Activated CD4-positive, CD25-positive, alpha-beta regulatory T cell treated with anti-CD3 and anti-CD28 coated beads, Interleukin-2, amount 50 U/mL, for 72 hours (primary cell): ENCODE results near the gene HIVEP2.

ENCODE experiments used
- DNase-seq: peaks from one replicate; pipeline ENCODE4 v3.0.0; 2021

The HIVEP2 gene

GRCh38 chr6:142838821-142839685, 105.9 kb downstream of the HIVEP2 start:
- DNase-seq: no peak

DNA sequence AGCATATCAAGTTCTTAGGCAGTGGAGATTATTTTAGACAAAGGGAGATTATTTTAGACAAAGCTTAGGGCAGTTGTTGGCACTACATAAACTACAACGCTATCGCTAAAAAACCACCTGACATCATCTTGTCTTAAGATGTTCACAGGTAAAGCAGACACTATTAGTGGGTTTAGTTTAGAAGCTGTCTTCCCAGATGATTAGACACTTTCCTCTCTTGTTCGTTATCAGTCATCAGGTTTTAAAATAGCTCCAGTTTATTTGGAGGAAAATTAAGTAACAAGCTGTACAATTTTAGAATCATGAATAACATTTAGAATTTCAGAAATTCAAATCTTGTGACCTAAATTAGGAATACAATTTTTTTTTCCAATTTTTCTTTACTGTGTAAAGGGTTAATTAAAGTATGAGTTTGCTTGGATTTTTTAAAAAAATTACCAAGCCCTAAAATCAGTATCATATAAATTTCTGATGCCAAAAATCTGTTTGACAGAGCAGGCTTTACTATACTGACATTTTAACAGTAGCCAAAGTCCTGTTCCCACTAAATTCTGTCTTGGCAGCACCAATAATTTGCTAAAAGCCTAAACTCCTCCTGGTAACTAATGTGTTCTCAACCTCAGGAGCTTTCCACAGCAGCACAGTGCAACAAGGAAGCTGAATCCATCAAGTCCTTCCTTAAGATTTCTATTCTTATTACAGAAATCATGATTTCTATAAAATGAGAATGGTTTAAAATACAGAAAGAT, 109.0 kb downstream of the HIVEP2 start:
- DNase-seq: no peak

GRCh38 chr6:142834853-142835252, 110.1 kb downstream of the HIVEP2 start:
- no peak for DNase-seq

GRCh38 chr6:142833798-142834197, 111.2 kb downstream of the HIVEP2 start:
- no peak for DNase-seq

DNA sequence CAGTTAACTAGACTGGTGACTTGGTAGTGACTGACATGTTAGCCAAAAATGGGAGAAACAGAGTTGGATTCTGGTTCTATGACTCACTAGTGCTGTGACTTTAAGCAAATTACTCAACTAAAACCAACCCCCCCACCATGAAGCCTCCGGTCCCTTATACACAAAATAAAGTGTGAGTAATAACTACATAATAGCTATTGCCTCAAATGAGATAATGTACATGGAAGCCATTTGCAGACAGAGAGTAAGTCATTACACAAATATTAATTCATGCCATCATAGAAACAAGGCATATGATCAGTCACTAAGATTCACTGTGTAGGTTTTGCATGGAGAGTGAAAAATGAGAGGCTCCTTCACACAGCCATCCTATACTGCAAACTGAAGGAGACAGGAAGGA, 111.9 kb downstream of the HIVEP2 start:
- no peak for DNase-seq

GRCh38 chr6:142830807-142831206, 114.2 kb downstream of the HIVEP2 start:
- DNase-seq: no peak

- no peak for DNase-seq
Observed at GRCh38 chr6:142830116-142830710, 114.8 kb downstream of the HIVEP2 start.

- no peak for DNase-seq
Observed at GRCh38 chr6:142829556-142829955, 115.4 kb downstream of the HIVEP2 start.

DNA sequence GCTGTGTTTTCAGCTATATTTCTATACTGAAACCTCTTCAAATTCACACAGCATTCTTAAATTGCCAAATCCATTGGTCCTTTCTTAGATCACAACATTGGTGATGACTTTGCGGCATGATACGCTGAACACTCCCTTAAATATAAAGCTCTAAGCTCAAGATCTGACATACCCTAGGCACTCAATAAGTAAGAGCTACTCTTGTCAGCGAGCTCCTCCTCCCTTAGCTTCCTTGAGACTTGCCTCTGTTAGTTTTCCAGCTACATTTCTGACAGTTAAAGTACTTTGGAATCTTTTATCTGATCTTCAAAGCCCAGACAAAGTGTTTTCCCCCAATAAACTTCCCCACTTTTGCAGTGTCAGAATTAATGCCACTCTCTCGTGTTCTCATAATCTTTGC, 117.0 kb downstream of the HIVEP2 start:
- DNase-seq: no peak

DNA sequence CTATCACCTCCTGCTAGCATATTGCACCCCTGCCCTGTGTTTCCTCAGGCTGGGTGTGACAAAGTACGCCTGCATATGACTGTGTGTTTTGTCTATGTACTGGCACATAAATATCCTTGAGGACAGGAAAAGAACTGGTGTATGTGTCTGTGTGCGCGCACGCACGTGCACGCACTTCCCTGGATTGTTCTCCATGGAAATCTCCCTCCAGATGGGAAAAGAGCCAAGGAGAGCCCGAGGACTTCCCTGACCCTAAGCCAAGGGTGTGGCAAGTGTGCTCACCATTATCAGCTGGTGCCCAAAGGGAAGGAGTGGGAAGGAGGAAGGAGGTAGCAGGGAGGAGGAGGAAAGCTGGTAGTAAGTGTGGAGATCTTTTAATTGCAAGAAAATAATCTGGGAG, 117.6 kb downstream of the HIVEP2 start:
- no peak for DNase-seq

DNA sequence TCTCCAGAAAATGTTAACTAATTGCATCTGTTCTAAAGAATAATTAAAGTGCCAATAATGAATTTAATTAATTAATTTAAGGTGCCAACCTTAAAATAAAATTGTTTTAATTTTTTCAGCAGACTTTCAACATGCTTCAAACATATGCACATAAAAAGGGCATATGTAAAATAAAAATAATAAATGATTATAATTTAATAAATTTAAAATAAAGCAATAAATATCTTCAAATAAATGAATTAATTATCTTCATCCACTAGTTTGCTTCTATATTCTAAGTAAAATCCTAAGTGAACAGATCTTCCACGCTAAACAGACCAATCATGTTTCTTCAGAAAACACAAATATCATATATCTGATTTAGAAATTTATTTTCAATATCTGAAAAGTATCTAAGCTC, 119.2 kb downstream of the HIVEP2 start:
- no peak for DNase-seq

DNA sequence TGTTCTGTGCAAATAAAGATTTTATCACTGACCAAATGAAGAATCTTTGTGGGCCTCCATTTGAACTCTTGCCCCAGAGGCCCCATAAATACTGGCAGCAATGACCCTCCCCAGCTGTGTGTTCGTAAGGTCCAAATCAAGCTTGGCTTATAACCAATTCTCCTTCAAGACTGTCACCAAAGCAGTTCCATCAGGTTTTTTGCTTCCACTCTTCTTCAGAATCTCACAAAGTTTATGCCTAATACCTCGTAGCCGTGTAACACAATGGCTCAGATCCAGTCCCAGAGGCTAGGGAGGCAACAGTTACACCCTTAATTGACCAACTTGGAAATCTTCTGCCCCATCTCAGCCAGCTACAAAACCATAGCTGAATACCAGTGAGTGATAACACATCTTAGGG, 120.5 kb downstream of the HIVEP2 start:
- DNase-seq: no peak

DNA sequence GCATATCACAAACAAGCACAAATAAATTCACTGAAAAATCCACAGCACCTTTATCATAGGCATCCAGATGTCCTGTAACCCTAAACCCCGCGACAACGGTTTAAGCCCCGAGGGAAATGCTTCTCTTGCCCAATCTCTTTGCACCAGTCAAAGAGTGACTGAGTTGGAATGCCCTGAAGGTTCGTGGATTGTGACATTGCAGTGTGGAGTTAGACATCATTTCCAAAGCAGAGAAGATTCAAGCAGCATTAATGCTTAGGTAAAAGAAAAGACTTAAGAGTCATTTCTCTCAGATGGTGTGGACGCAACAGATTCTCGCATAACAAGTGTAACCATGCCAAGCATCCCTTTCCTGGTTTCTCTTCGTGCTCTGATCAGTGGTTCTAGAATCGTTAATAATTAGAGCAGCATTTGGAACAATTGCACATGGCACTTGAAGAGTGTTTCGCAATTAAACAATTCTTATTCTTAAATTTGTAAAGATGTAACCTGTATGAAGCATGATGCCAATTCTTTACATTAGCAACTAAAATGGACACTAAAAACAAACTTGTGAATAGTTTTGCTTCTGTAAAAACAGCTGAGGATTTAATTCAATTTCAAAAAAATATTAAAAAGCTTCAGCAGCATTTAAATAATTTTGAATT, 121.6 kb downstream of the HIVEP2 start:
- DNase-seq: no peak

DNA sequence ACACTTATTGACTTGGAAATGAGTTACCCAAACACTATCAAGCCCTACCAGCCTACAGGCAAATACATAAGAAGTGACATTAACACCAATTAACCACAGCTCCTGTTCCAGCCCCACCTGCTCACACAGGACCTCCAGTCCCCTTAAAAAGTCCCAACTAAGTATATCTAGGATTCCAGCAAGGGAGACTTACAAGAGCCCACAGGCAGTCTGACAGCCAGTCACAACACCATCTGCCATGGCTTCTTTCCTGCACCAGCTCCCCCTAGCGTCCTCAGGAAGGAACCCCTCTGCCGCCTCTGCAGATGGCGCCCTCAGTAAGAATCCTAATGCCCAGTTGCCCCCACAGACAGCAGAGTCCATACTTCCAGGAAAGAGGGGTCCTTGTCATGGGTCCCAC, 122.1 kb downstream of the HIVEP2 start:
- peak; percentile 36 for DNase-seq

DNA sequence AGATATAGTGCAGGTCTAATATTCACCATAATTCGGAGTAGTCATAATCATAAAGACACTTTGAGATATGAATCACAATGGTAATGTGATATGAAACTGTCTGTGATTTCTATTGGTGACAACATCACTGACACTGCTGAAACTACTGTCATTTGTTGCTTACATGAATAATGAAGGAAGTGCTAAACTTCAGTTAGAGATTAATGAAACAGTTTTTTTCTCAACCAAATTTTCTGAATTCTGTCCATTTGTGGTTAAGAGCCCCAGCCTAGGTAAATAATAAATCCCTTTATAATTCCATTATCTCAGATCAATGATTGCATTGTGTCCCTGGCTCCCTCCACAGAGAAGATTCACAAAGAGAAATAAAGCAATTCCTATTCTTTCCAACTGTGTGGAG, 122.6 kb downstream of the HIVEP2 start:
- DNase-seq: no peak

DNA sequence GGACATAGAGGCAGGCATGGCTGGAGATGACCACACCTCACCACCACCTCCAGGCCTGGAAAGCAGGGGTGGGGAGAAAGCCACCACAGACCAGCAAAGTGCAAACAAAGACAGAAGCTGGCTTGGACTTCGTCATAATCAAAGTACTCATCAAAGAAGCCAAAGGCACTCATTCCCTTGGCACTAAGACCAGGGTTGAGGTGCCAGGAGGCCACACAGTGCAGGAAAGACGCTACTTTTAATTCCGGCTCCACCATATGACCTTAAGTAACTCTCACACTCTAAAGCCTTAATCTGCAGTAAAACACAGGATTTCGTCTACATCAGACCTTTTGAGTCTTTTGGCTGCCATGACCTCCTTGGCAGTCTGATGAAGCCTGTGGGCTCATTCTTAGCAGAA, 123.1 kb downstream of the HIVEP2 start:
- DNase-seq: peak; percentile 32

DNA sequence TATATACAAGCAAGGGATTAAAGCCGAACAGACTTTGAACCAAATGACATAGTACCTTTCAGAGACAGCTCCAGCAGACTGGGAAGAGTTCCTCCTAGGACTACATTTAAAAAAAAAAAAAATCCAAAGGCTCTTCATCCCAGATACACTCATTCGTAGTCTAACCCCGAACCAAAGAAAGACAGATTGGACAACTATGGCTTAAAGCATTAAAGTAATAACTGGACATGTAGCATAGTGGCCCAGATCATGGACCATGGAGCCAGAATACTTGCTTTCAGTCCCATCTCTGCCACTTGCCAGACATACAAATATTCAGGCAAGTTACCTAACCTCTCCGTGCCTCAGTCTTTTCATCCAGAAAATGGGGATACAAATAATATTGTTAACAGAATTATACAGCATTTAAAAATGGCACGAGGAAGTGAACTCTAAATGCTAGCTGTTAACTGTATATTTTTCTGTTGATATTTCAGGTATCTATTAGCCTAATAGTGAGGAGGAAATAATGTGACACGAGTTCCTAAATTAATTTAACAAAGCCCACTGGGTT, 123.7 kb downstream of the HIVEP2 start:
- DNase-seq: no peak

DNA sequence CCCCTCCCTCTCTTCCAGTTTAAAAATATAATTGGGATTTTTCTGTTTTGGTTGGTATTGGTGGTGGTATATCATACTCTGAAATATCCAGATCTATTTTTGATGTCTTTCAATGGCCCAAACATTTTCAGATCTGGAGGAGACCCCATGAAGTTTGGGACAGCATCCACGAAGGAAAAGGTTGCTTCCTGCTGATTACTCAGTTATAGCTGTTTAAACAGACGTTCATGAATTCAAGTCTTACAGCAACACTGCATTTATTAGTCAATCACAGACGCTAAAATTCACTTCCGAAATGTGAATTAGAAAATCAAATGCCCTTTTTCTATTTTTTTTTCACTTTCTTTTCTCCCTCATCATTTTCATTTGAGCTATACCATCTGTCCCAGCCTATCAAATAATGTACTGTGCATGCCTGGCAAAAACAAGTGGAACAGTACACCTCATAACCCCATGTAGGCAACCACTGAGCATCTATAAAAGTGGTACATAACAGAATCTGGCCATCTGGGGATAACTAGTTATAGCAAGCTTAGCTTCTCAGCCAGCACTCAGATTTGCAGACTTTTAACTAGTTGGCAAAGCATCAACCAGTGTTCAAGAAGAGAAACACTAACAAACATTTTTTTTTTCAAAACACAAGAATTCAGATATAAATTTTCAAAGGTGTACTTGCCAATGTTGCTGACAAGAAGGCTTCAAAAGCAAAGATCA, 124.5 kb downstream of the HIVEP2 start:
- DNase-seq: no peak

- peak; percentile 29 for DNase-seq
Observed at GRCh38 chr6:142819603-142820337, 125.2 kb downstream of the HIVEP2 start.

- DNase-seq: no peak
Observed at GRCh38 chr6:142816486-142816885, 128.5 kb downstream of the HIVEP2 start.

- DNase-seq: no peak
Observed at GRCh38 chr6:142816031-142816430, 128.9 kb downstream of the HIVEP2 start.

DNA sequence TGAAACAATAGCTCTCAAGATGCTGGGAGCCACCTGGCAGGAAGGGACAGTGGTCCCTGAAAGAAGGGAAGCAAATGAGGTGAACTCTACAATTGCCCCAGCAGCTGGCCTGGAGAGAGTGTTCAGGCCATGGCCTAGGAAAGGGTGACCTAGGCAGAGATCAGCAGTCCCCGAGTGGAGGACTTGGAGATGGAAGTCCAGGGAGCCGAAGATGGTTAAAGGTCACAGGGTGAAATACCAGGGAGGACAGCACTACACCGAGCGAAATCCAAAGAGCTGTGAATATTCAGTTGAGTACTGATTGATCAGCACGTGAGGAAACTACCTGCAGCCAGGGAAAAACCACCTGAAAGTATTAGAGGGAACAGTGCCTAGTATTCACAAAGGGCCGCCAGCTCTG, 133.1 kb downstream of the HIVEP2 start:
- DNase-seq: no peak
